Upper lobe of left lung (tissue), 4 donors: ENCODE measurements around the gene SVIL.

ENCODE experiments used
- EP300 ChIP-seq, 4 donors: sonication (generic); formaldehyde crosslinking; IDR thresholded peaks; one replicate each; pipeline ENCODE4 v1.5.1; 2017; ENCODE audit warnings: antibody characterized with exemption in 4 of 4, control low read depth in 2 of 4
- POLR2A ChIP-seq, 4 donors: fragments of 450-650 bp; IDR thresholded peaks; one replicate each; pipeline ENCODE4 v1.5.1; 2016 to 2017; ENCODE audit warnings: antibody characterized with exemption in 4 of 4, mild to moderate bottlenecking in 2 of 4
- POLR2AphosphoS5 ChIP-seq, 2 donors: sonication (generic); formaldehyde crosslinking; IDR thresholded peaks; one replicate each; pipeline ENCODE4 v1.5.1; 2017; ENCODE audit warnings: antibody characterized with exemption in 2 of 2
- TF ChIP-seq, protein P1 (sequence below), 6 experiments: fragments of 450-650 bp in 4 of 6; fragments of 200-600 bp in 2 of 6; sonication (generic) in 2 of 6; IDR thresholded peaks; one replicate each; pipeline ENCODE4 v1.5.1; 2016 to 2019; ENCODE audit warnings: antibody characterized with exemption in 6 of 6

DNA sequence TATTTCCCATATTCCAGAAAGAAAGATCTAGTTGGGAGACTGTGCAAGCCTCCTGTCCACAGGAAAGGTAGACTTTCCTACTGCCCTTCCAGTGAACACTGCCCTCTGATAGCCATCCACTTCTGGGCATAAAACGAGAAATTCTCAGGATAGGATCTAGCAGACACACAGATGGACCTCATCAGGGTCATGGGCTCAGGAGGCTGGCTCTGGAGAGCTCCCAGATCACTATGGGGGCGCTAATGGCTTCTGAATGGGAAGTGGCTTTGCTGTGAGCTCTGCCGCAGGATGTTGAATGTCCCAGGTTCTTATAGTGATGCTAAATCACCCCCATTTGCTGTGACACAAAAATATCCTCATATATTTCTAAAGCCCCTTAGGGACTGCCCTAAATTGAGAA is 77.1 kb downstream of the SVIL start:
- TF ChIP-seq, protein P1, sequence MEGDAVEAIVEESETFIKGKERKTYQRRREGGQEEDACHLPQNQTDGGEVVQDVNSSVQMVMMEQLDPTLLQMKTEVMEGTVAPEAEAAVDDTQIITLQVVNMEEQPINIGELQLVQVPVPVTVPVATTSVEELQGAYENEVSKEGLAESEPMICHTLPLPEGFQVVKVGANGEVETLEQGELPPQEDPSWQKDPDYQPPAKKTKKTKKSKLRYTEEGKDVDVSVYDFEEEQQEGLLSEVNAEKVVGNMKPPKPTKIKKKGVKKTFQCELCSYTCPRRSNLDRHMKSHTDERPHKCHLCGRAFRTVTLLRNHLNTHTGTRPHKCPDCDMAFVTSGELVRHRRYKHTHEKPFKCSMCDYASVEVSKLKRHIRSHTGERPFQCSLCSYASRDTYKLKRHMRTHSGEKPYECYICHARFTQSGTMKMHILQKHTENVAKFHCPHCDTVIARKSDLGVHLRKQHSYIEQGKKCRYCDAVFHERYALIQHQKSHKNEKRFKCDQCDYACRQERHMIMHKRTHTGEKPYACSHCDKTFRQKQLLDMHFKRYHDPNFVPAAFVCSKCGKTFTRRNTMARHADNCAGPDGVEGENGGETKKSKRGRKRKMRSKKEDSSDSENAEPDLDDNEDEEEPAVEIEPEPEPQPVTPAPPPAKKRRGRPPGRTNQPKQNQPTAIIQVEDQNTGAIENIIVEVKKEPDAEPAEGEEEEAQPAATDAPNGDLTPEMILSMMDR (IDR thresholded peaks at IDR 0.05), result no peak
- TF ChIP-seq EP300 (IDR thresholded peaks at IDR 0.05), result no peak
- no peak for TF ChIP-seq POLR2A (IDR thresholded peaks at IDR 0.05)
- TF ChIP-seq POLR2AphosphoS5 (IDR thresholded peaks at IDR 0.05), result no peak
